HG03103 (cell line): ENCODE data around the gene CADM1.

Experiments
- ATAC-seq: cut with Tn5 transposase; IDR thresholded peaks from one replicate; pipeline ENCODE4 v1.9.1; 2021; ENCODE audit warnings: low read depth; ENCODE audit not compliant: unreplicated experiment

The CADM1 gene

GRCh38 chr11:115193914-115194801 is 310.1 kb downstream of the CADM1 start:
- ATAC-seq, result no peak

- no peak for ATAC-seq
Observed at GRCh38 chr11:115191761-115192160, 312.5 kb downstream of the CADM1 start.

DNA sequence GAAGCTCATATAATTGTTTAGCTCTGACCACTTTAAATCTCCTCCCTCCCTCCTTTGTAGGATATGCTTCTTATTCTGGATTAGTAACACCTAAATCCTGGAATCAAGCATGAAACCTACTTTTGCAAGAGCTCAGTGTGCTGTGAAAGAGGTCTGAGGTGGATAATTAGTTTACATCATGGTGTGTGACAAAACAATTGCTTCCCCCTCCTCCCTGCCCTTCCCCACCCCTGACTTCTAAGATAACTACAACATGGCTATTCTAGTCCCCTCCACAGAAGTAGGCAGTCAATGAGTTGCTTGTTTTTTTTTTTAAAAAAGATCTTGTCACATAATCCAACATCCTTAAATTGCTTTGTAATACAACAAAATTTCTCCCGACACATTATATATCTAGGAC is 314.0 kb downstream of the CADM1 start:
- no peak for ATAC-seq

- no peak for ATAC-seq
Observed at GRCh38 chr11:115188898-115189278, 315.3 kb downstream of the CADM1 start.

- ATAC-seq, result no peak
Observed at GRCh38 chr11:115188188-115188897, 315.9 kb downstream of the CADM1 start.

GRCh38 chr11:115185931-115186330 is 318.3 kb downstream of the CADM1 start:
- ATAC-seq, result no peak

GRCh38 chr11:115185507-115185906 is 318.7 kb downstream of the CADM1 start:
- no peak for ATAC-seq

- no peak for ATAC-seq
Observed at GRCh38 chr11:115184901-115185300, 319.3 kb downstream of the CADM1 start.

DNA sequence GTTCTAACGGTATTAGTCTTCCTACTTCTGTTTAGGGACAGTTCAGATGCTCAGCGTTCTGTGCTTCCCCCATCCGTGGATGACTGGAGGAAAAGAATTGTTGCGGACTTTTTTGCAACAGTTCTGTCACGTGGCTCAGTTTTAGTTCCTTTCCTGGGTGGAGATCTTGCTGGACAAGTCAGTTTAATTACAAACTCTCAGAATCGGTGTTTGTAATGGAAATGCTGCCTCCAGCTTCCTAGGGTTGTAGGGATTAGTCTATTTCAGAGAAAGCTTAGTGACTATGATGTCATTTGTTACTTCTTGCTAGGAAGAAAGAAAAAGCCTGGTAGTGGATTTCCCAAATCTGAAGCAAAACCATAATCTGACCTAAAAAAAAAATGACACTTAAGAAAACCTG is 320.4 kb downstream of the CADM1 start:
- ATAC-seq, result no peak

- ATAC-seq, result no peak
Observed at GRCh38 chr11:115183136-115183535, 321.1 kb downstream of the CADM1 start.

DNA sequence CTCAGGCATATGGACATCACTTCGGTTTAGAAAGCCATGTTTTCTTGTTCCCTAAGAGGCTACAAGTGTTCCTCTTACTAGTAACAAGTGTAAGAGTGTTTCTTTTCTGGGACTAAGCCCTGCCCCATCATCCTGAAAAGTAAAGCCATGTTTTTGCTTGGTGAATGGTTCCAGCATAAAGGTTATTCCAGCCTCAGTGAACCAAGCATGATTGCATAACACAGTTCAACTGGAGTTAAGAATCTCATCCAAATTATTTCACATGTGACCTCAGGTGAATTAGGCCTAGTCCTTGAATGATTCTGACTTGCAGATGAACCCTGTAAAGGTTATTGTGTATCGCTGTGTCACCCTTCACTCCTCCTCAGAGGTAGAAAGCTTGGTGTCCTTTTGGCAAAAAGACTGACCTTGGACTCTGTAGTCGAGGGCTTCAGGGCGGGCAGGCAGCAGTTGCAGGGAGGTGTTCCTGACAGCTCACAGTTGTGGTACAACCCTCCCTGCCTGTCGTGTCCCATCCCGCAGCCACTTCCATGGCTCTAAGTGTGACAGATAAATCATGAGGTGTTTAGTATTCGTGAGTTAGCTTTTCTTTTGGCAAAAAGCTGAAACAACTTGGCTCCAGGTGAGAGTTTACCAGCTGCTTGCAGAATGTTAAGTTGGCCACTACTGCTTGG is 321.8 kb downstream of the CADM1 start:
- no peak for ATAC-seq

DNA sequence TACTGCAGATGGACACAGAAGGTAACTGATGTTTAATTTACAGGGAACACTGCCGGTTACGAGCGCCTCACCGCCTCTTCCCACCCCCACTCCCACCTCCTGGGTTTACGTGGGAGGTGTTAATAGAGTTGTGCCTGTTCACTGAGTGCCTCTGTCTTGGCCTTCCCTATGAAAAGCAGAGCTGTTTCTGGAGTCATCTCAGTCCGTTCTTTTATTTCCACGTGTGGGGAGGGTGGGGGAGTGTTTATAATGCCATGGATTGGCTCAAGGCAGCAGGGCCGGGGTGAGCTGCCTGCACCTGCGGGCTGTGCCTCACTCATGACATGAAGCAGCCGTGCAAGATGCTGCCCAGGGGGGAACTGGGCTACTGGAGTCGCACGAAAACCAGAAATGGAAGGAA is 322.7 kb downstream of the CADM1 start:
- no peak for ATAC-seq

GRCh38 chr11:115180272-115180671 is 323.9 kb downstream of the CADM1 start:
- ATAC-seq, result no peak

GRCh38 chr11:115179636-115180035 is 324.6 kb downstream of the CADM1 start:
- ATAC-seq, result no peak

DNA sequence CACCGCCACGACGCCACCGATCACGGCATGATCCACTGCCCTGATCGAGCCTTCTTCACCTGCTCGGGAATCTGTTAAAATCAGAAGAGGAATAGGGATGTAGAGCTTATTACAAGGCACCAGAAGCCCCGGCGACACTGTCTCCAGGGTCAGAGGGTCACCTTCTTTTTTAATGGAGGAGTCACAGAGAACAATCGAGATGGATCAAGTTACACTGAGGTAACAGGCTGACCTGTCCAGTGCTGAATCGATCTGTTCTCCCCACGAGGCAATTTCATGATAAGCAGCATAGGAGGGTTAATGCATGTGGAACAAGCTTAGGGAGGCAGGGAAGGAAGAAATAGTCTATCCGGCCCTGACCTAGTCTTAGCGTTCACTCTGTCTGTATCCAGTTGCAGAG is 325.5 kb downstream of the CADM1 start:
- ATAC-seq, result no peak

DNA sequence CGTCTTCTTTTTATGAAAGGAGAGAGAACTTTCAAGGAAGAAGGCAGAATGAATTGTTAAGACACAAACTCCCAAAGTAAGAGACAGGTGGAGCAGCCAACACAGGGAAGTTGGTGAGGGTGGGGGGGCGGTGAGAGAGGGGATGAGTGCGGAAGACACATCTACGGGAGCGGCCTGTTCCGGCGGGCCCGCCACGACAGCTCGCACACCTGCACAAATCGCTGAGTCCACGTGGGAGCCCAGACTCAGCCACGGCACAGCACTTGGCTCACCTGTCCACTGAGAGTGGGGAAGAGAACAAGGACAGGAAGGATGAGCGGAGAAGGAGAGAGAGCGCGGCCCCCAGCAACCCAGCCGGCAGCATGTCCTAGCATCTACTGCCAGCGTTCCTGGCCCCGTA is 331.1 kb downstream of the CADM1 start:
- no peak for ATAC-seq

DNA sequence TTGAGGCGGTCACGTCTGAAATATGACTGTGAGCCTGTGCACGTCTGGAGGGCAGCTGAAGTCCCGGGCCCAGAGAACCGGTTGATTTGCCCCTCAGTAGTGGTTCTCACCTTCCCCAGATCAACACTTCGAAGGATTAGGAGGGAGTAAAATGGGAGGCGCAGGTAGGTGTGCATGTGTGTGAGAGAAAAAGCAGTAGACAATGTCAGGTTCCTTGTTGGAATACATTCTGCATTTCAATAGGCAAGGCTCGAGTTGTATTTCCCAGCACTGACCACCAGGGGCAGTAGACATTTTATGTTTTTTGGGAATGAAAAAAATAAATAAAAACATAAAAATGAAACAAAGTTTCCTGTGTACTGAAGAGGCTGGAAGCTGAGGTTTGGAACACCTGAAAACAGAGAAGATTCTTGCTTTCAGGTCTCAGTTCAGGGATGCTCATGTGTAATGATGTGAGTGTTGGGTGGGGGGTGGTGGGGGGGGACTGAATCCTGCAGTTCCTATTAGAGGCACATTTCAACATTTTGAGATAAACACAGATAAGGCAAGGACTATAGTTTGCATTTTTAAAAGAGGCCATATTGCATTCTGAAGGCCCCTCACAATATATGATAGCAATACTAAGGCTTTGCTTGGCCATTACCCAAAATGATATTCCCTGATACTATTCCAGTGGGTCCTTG is 333.9 kb downstream of the CADM1 start:
- ATAC-seq, result no peak

- ATAC-seq, result no peak
Observed at GRCh38 chr11:115169251-115169650, 335.0 kb downstream of the CADM1 start.

DNA sequence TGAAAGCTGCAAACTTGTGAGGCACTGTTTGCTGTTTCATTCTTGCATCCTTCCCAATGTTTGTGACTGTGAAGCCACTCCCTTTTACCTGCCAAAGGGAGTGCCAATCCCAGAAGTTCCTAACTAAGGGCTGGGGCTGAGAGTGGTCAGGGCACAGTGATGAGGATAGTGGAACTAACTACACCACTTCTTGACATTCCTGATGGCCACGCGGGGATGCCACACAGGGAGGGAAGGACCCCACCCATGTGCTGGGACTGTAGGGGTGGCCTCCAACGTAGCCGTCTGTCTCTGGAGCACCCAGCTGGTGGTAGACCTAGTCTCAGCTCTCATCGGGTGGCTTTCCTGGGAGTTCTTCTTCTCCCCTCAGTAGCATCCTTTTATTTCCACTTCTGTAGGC is 335.5 kb downstream of the CADM1 start:
- ATAC-seq, result no peak

- no peak for ATAC-seq
Observed at GRCh38 chr11:115168229-115168671, 336.0 kb downstream of the CADM1 start.

GRCh38 chr11:115167456-115167855 is 336.8 kb downstream of the CADM1 start:
- no peak for ATAC-seq
